OCI-M2 (cell line): ENCODE data around the gene PKD1.
"Not testable (repeated sequence)": the region's sequence is repeated elsewhere in the genome, so short reads cannot be mapped to it uniquely, and the experiment has no call there.

Experiments
- DNase-seq: peaks from one replicate; lab custom pipeline; 2025; ENCODE audit not compliant: unreplicated experiment; lab: John Stamatoyannopoulos, UW

Gene PKD1

DNA sequence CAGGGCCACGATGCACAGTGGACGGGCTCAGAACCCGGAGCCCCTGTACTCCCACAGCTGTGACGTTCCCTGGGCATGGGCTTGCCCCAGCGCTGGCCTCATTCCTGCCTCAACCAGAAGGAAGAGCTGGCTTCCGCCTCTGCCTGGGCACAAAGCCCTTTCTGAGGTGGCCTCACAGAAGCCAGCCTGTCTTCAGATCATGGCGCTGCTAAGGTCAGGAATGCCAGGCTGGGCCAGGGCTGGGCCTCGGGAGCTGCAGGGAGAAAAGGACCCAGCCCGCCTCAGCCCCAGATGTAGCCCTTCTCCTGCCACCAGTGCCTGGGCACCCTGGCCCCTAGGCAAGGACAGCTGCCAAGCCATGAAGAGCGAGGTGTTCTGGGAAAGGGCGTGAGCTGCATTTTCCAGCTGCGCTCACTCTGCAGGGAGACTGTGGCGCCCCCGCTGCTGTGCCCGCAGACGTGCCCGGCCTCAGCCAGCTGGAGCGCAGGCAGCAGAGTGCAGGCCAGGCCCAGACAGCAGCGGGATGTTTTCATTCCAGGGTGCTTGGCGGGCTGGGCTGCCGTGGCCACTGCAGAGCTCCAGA lies 9.4 kb downstream of the PKD1 start:
- DNase-seq, result not testable (repeated sequence)

GRCh38 chr16:2125609-2126008 lies 10.1 kb downstream of the PKD1 start:
- not testable (repeated sequence) for DNase-seq

DNA sequence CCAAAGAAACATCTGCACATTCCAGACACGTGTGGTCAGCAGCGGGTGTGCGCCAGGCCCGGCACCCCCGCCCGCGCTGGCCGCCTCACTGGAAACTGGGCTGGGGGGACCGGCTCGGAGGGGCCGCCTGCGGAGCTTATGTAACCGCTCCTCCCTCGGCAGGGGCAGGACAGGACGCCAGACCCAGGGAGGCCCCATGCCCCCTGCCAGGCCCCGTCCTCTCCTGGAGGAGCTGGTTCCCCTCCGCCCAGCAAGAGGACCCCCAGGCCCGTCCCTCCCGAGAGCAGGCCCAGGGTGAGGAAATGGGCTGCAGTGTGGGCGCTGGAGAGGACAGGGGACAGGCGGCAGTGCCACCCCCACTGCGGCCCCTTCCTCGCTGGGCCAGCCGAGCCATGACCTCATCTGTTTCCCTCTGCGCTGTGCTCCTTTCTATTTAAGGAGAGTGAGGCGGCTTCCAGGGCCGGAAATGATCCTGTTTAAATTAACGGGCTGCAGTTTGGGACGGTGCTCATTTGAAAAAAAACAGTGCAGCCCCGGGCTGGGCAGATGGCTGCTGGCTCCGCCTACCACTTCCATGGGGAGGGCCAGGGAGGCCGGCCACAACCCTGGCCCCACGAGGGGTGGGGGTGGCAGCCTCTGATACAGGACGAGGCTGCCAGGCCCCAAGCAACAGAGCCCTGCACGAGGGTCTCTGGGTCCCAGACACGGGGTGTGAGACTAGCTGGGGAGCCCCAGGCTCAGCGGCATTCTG lies 10.8 kb downstream of the PKD1 start:
- not testable (repeated sequence) for DNase-seq

DNA sequence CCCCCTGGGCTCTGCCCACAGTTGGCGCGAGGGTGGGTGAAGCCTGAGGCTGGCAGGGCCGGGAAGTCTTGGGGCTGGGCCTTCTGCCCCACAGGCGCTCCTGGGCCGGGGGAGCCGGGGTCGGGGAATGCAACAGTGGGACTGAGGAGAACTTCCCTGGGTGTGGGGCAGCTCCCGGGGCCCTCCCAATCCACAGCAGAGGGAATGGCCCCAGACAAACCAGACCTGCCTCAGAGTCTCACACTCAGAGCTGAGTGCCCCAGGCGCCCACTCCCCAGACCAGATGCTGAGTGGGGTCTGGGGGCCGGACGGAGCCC lies 11.4 kb downstream of the PKD1 start:
- DNase-seq, result not testable (repeated sequence)

DNA sequence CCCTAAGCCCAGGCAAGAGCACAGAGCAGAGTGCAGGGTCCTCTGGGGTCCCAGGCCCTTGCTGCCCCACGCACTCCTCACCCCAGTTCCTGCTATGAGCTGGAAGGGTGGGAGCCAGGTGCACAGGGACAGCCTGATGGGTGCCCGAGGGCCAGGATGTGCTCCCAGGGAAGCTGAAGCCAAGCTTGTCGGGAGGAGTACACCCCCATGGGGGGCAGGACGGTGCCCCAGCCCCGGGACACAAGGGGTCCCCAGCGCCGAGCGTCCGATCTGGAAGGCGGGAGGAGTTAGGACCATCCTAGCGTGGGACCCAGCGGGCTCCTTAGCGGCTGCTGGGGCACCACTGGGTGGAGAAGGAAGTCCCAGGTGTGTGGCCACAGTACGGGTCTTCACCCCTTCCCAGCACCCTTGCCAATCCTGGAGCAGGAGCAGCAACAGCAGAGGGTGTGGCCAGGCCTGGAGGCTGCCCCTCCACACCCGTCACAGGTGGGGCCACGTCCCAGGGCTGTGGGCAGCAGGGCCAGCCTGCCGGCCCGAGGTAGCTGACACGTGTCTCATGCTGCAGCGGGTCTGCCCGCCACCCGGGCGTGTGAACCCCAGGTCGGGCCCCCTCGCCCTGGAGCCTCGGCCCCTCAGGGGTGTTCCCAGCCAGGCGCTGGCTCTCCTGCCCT lies 11.9 kb downstream of the PKD1 start:
- DNase-seq, result not testable (repeated sequence)

DNA sequence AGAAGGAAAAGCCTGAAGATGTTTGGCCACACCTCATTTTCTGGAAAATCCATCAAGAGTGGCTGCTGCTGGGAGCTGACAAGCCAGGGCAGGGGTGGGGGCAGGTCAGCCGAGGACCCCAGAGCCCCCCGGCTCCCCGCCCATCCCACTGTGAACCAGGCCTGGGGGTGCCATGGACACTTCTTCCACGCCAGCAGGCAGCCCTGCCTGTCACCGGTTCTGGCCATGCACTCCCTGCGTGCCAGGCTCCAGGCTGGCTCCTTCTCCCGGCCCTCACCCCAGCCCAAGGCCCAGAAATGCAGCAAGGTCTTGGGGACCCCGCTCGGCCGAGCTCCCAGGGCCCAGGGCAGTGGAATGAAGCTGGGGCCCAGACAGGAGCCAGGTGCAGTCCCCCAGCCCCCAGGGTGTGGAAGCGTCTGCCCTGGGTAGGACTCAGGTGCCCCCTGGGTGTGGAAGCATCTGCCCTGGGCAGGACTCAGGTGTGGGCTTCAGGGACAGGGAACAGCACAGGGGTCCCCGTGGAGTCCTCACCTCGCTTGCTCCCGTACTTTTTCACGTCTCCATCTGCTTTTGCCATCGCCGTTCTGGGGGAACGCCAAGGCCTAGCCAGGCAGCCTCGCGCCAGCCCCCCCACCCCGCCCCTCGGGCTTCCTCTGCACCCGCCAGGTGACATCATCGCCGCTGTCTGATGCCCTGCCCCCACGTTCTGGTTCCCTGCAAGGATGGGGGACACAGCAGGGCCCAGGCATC lies 12.6 kb downstream of the PKD1 start:
- DNase-seq, result not testable (repeated sequence)

DNA sequence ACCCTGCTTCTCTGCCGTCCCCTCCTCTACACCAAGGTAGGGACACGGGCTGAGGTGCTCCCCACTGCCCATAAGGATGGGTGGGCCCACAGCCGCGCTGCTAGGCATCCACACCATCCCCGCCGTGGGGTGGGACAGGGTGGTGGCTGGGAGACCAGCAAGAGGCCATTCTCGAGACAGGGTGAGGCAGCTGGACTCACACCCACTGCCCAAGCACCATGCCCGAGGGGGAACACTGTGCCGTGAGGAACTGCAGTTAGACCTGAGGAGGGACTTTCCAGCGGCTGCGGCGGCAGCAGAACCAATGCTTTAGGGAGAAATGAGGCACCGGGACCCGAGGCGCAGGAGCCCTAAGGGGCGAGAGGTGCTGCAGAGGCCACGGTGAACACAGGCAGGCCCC lies 13.3 kb downstream of the PKD1 start:
- no peak for DNase-seq

- no peak for DNase-seq
Measured at GRCh38 chr16:2121853-2122252, 13.8 kb downstream of the PKD1 start.

DNA sequence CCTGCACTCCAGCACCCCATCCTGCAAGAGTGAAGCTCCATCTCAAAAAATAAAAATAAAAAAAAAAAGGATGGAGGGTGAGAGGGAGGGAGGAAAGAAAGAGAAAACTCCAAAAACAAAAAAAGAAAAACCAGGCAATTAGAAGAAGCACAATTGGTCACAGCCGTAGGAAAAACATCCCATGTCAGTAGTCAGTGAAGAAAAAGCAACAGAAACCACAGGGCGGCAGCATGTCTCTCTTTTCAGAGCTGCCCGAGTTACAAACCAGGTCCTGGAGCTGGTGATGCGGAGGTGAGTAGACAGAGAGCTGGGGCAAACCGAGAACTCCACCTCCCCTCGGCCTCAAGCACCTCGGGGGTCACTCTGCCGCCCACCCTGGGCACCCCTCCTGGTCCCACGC lies 14.4 kb downstream of the PKD1 start:
- DNase-seq, result not testable (repeated sequence)

DNA sequence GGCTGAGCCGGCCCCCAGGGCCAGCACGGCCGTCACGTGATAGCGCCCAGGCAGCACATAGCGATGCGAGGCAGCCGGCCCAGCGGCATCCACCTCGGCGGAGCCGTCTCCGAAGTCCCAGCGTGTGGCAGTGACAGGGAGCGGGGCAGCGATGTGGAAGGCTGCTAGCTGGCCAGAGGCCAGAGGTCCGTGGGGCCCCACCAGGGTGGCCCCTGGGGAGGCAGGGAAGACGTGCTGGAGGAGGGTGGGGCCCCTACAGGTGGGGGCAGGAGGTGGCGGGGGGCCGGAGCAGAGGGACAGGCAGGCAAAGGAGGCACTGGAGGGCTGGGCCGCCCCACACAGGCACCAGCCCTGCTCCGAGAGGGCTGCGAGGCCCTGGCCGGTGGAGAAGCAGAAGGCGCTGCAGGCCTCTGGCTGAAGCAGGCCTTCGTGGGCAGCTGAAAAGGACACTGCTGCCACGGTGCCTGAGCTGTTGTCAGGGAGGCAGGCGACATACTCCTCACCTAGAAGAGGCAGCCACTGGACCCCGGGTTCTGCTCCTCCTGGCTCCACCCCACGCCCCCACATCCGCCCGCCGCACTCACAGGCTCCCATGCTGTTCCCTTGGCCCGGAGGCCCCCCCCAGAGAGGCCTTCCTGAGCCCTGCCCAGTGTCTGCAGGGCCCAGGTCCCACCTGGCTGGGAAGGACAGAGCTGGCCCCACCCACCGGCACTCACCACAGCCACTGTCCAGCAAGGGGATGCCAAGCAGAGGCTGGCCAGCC lies 17.6 kb downstream of the PKD1 start:
- DNase-seq, result not testable (repeated sequence)

GRCh38 chr16:2117341-2117740 lies 18.4 kb downstream of the PKD1 start:
- DNase-seq, result not testable (repeated sequence)

DNA sequence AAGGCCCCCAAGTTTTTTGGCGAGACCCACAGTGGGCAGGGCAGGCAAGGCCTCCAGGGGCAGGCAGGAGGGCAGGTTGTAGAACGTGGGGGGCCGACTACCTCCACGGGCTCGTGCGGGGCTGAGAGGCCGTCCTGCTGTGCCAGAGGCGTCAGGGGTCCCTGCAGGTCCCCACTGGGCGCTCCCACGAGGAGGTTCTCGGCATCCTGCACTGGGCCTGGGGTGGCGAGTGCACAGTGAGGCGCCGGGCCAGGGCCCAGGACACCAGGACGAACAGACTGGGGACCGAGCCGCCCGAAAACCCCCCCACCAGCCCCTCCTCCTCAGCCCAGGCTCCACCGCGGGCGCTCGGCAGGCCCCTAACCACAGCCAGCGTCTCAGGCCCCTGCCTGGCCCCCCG lies 19.3 kb downstream of the PKD1 start:
- not testable (repeated sequence) for DNase-seq

DNA sequence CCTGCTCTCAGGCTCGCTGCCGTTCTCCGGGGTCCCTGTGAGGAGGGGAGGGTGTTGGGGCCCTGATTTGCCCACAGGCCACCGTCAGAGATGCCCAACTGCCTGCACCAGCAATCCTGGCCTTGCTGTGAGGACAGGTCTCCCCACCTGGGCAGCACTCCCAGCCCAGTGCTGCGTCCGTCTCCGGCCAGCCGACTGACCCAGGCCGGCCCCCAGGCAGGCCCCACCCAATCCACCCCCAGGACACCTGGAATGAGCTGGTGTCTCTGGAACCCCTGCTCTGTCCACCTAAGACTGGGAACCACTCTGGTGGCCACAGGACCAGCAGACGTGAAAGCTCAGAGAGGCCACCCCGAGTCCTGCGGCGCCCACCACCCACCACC lies 20.1 kb downstream of the PKD1 start:
- no peak for DNase-seq

GRCh38 chr16:2114885-2115590 lies 20.7 kb downstream of the PKD1 start:
- not testable (repeated sequence) for DNase-seq

DNA sequence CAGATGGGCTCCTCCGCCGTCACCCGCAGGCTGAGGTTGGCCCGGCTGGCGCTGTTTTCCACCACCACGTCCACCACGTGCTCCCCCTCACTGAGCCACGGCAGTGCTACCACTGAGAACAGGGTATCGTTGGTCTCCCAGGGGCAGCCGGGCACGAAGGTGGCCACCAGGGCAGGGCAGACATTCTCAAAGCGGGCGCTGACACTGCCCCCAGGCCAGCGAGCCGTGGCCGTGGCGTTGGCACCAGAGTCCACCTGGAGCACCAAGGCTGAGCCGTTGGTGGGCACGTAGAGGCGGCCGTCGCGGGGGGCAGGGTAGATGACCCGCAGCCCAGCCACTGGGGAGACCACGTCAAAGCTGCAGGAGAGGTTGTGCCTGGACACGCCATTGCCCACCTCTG lies 21.5 kb downstream of the PKD1 start:
- DNase-seq, result not testable (repeated sequence)

DNA sequence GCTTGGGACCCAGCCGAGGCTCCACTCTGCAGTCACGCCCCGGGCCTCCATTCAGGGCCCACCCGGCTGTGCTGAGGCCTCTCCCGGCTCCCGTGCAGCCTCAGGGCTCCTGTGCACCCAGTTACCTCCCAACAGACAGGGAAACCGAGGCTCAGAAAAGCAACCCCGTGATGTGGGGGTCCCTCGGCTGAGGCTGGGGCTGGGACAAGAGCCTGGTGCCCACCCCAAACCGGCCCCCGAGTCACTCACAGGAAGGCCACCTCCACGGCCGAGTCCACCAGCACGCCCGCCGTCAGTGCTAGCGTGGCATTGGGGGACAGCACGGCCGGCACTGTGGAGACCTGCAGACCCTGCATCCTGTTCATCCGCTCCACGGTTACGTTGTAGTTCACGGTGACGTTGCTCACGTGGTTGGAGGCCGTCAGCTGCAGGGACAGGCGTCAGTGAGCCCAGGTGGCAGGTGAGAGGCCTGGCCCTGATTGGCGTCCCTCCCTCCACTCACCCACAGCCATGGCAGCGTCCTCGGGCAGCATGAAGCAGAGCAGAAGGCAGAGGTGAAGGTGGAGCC lies 23.1 kb downstream of the PKD1 start:
- not testable (repeated sequence) for DNase-seq

- DNase-seq, result not testable (repeated sequence)
Measured at GRCh38 chr16:2111412-2112335, 24.0 kb downstream of the PKD1 start.

DNA sequence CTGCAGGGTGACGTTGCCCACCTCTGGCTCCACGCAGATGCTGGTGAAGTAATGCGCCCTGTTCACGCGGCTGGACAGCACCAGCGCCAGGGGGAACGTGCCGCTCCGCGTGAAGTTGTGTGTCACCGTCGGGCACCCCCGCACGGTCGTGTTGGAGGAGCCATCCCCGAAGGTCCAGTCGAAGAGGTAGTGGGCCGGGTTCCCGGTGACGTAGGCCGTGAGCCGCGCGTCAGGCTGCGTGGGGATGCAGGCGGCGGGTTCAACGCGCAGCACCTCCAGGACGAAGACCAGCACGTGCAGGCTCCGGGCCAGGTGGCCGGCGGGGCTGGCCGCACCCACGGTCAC lies 24.7 kb downstream of the PKD1 start:
- DNase-seq, result not testable (repeated sequence)
